GF-D8 (cell line): ENCODE measurements around the gene SKI.
"Not testable (repeated sequence)": the region's sequence is repeated elsewhere in the genome, so short reads cannot be mapped to it uniquely, and the experiment has no call there.

Source experiments
- DNase-seq: peaks from one replicate; lab custom pipeline; 2025; lab: John Stamatoyannopoulos, UW

The SKI gene

GRCh38 chr1:2259668-2260402 lies 31.7 kb downstream of the SKI start:
- no peak for DNase-seq

GRCh38 chr1:2260470-2260869 lies 32.4 kb downstream of the SKI start:
- not testable (repeated sequence) for DNase-seq

DNA sequence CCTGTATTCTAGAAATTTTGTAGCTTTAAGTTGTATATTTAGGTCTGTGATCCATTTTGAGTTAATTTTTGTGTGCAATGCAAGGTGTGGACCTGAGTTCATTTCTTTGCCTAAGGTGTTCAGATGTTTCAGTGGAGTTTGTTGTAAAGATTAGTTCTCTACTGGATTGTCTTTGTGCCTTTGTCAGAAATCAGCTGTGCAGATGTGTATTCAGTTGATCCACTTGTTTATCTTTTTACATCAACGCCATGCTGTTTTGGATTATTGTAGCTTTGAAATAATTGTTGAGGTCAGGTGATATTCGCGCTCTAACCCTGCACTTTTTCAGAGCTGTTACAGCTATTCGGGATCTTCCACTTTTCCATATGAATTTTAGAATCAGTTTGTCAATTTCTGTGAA lies 32.8 kb downstream of the SKI start:
- DNase-seq: no peak

- not testable (repeated sequence) for DNase-seq
Measured at GRCh38 chr1:2261476-2262395, 33.6 kb downstream of the SKI start.

DNA sequence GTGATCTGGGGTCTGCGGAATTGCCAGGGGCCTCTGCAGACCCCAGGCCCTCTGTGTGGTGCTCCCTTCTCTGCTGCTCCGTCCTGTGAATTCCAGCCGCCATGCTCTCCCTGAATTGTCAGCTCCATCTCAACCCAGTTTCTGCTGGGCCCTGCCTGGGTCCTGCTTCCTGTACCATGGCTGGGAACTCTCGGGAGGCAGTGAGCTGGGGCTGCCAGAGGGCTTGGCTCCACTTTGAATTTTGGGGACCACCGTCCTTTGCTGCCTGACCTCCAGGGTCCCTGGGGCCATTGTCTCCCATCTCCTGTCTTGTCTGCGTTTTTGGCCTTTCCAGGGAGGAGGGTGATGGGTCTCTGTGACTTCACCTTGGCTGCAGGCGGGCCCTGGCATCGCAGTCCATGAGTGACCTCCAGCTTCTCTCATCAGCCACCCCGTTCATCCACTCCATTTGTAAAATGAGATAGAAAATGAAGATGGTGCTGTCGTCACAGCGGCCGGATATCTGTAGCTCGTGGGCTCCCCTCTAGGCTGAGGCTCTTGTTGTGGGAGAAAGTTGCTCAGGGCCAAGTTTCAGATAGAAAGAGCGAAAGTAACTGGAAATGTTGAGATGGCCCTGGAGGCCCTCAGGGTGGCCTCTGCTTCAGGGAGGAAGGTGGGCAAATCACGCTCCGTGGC lies 38.3 kb downstream of the SKI start:
- DNase-seq: no peak

DNA sequence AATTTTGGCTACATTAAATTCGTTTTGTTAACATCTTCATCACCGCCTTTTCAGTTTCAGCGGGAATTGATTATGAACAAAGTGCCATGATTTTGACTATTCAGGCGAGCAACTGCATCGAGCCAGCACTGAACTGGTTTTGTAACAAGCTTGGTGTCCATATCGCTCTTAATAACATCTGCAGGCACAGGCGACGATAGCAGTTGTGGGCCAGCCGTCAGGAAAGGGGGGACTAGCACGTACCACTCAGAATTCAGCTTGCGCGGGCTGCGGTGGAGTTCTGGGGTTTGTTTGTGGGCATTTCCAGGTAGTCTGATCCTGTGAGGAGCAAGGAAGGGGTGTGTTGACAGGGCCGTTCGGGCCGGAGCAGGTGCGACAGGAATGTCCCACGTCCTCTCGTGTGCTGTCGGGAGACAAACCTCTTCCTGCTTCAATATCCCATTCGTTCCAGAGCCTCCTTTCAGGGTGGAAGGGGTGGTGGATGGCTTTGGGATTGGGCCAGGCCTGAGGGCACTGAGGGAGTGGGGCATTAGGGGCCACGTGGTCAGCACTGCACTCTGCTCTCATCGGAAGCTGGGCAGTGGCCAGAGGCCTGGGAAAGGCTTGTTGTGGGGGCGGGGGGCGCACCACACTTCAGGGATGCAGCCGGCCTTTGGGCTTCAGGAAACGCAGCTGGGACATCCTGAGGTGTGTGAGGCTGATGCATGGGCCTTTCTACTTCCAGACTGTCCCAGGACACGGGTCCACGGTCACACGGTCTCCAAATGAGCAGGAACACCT lies 39.1 kb downstream of the SKI start:
- DNase-seq: no peak

DNA sequence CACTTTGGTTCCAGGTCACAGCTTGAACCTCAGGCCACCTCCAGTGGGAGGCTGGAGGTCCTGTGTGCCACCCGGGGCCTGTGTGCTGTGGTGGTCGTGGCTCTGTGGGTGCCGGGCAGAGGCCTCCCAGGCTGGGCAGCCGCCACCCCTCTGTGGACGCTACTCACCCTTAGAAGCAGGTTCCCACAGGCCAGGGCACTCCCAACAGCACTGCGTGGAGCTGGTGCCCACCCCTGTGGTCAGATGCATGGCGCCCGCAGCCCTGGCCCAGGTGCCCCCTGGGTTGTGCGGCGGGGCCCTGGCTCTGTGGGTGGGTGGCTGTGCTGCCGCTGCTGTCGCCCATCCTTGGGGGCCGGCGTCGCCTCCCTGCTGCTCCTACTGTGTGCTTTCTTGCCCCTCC lies 39.7 kb downstream of the SKI start:
- no peak for DNase-seq

- no peak for DNase-seq
Measured at GRCh38 chr1:2268285-2269056, 40.4 kb downstream of the SKI start.

GRCh38 chr1:2269193-2269921 lies 41.2 kb downstream of the SKI start:
- no peak for DNase-seq

- DNase-seq: no peak
Measured at GRCh38 chr1:2269922-2270259, 41.8 kb downstream of the SKI start.

DNA sequence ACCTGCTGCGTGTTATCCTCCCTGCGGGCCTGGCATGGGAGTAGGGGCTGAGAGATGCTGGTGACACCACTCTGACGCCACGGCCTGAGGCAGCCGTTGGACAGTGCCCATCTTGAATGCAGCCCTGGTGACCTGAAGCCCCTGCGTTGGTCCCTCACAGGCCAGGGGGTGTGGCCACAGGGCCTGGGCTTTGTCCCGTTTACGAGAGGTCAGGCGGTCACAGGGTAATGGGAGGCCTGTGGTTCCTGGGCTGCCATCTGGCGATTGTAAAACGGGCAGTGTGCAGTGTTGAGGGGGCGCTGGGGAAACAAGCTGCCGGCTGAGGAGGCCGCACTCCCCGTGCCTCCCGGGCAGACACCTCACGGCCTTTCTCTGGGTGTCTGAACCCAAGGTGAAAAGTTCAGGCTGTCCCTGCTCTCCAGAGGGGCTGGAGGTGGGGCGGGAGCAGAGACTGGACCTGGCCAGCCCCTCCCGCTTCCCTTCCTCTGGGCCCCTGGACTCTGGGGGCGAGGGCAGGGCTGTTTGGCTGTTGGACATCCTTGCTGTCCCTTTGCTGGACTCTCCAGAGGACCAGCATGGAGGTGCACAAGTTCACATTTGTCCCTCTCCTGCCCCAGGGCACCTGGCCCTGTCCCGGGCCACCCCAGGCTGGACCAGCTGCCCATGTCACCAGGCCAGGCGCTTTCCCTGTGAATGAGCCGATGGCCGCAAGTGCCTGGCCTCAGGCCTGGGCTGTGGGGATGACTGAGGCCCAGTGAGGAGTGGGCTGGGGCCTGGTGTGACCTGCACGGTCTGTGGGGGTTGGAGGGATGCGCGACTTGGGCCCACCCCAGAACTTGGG lies 42.4 kb downstream of the SKI start:
- no peak for DNase-seq

GRCh38 chr1:2271211-2271721 lies 43.1 kb downstream of the SKI start:
- DNase-seq: no peak

- DNase-seq: no peak
Measured at GRCh38 chr1:2271841-2272655, 43.9 kb downstream of the SKI start.

GRCh38 chr1:2272686-2273400 lies 44.7 kb downstream of the SKI start:
- DNase-seq: no peak

- DNase-seq: no peak
Measured at GRCh38 chr1:2273401-2274090, 45.4 kb downstream of the SKI start.

- no peak for DNase-seq
Measured at GRCh38 chr1:2274231-2274928, 46.3 kb downstream of the SKI start.
